ENCODE measurements around the gene PSMC3IP. TPM values are rescaled to one million over a fixed set of nuclear protein-coding genes. Genes with fewer than 3 reads are reported as not detected.
A peak's percentile ranks its signal among the peaks of the same experiment; 100 is the strongest.

Gene PSMC3IP
- total RNA-seq, 1 experiment from 2014 or later: 37.4 TPM

- peak within 1 kb of the TSS; percentile 13 for H3K27ac ChIP-seq (ENCODE audit: insufficient read length, low read depth, low read length)
- peaks cover 9% of the 10 kb centered on the region; the same call in 1 of the 2 replicates for H3K79me2 ChIP-seq (ENCODE audit: insufficient read depth, low read length)
- H3K23me2 ChIP-seq (ENCODE audit: insufficient read length, low read depth, low read length, poor library complexity, severe bottlenecking): peaks cover 10% of the 10 kb centered on the region
- peak within 1 kb of the TSS; percentile 96 to 98 for H3K4me3 Mint-ChIP-seq
- H2AFZ ChIP-seq (ENCODE audit: low read length): no peak within 1 kb of the TSS
- no peaks in the 10 kb centered on the region for H3K27me3 ChIP-seq (ENCODE audit: insufficient read depth, low read length)
- no peaks in the 10 kb centered on the region for H3K4me1 ChIP-seq (ENCODE audit: insufficient read depth, low read length)
- no peak within 1 kb of the TSS for H4K8ac ChIP-seq (replicated peaks; ENCODE audit: insufficient read length, low read depth, low read length)
- H2AK5ac ChIP-seq (ENCODE audit: insufficient read length, low read length): no peak within 1 kb of the TSS
- no peak within 1 kb of the TSS for H2BK15ac ChIP-seq (ENCODE audit: low read depth, low read length)
- peaks cover 0 to 3% of the 10 kb centered on the region in 2 experiments; a peak in 1 of 5 replicates for H3K9me3 Mint-ChIP-seq
- H3K9ac ChIP-seq (ENCODE audit: extremely low read depth, insufficient read length, low read length): peak within 1 kb of the TSS; percentile 94
- H3K4me2 ChIP-seq (ENCODE audit: insufficient read depth, insufficient read length, low read length): peak within 1 kb of the TSS; percentile 74
- peak; percentile 41; the same call in 2 of the 3 replicates for TF ChIP-seq CTCF (conservative IDR thresholded peaks at IDR 0.05)
- no peaks in the 10 kb centered on the region for H3K27me3 Mint-ChIP-seq (ENCODE audit: low read depth)
- peaks cover 22 to 30% (median 30%) of the 10 kb centered on the region in 3 experiments for H3K36me3 Mint-ChIP-seq (ENCODE audit: insufficient read depth in 1 of 3, low read depth in 3 of 3)
- WGBS (ENCODE audit: extremely low coverage, insufficient read length, low lambda C conversion rate): no CpG with 5 or more reads among the region's 66 CpGs
- H3K14ac ChIP-seq (ENCODE audit: insufficient read depth, low read length): peak within 1 kb of the TSS; percentile 88
- H2BK12ac ChIP-seq (ENCODE audit: insufficient read length, low read depth, low read length): no peak within 1 kb of the TSS
- no peak within 1 kb of the TSS for H2BK20ac ChIP-seq (ENCODE audit: low read depth, low read length, poor library complexity, severe bottlenecking)
- peak within 1 kb of the TSS; percentile 94 to 99 (median 95) for H3K27ac Mint-ChIP-seq
- no peaks in the 10 kb centered on the region for H4K20me1 ChIP-seq (ENCODE audit: control insufficient read depth, insufficient read depth, insufficient read length)
- H4K91ac ChIP-seq (ENCODE audit: insufficient read length, low read depth, low read length): no peak within 1 kb of the TSS
- H3K79me1 ChIP-seq (ENCODE audit: insufficient read depth, low read depth, low read length, poor library complexity, severe bottlenecking): peaks cover 4% of the 10 kb centered on the region
- H3K4ac ChIP-seq (ENCODE audit: low read depth, low read length): no peak within 1 kb of the TSS
- peak within 1 kb of the TSS; percentile 70 for H2BK5ac ChIP-seq (ENCODE audit: insufficient read length, low read length)
- peak within 1 kb of the TSS; percentile 27 for H4K5ac ChIP-seq (ENCODE audit: insufficient read length, low read depth, low read length)
- peak; percentile 100 for DNase-seq
- no peaks in the 10 kb centered on the region for H3K9me3 ChIP-seq (ENCODE audit: control insufficient read depth, low read depth, low read length)
- peaks cover 10 to 11% of the 10 kb centered on the region in 2 experiments for H3K4me1 Mint-ChIP-seq
- H3K56ac ChIP-seq (ENCODE audit: insufficient read length, low read depth, low read length): no peak within 1 kb of the TSS
- no peak within 1 kb of the TSS for H2BK120ac ChIP-seq (ENCODE audit: low read depth, low read length, poor library complexity, severe bottlenecking)
- no peak within 1 kb of the TSS for H3K18ac ChIP-seq (ENCODE audit: insufficient read length, low read depth, low read length)
- no peak within 1 kb of the TSS for H3K23ac ChIP-seq (ENCODE audit: insufficient read length, low read depth, low read length)
- no peak within 1 kb of the TSS for H3T11ph ChIP-seq (ENCODE audit: low read length)
Measured at GRCh38 chr17:42609182-42609813, 31.8 kb upstream of the PSMC3IP start, which contains the start of the genes RETREG3 and TUBG1. Gene RETREG3 (minus strand): TSS chr17:42609374. CDS start chr17:42609324, 50 bp downstream. Gene TUBG1 (plus strand): TSS chr17:42609683. CDS start chr17:42609738, 55 bp downstream.
